GM21390 (cell line): ENCODE measurements around the gene BTBD2.

ENCODE experiments used
- ATAC-seq: cut with Tn5 transposase; IDR thresholded peaks from one replicate; pipeline ENCODE4 v1.9.1; 2021; ENCODE audit not compliant: unreplicated experiment

Gene BTBD2

DNA sequence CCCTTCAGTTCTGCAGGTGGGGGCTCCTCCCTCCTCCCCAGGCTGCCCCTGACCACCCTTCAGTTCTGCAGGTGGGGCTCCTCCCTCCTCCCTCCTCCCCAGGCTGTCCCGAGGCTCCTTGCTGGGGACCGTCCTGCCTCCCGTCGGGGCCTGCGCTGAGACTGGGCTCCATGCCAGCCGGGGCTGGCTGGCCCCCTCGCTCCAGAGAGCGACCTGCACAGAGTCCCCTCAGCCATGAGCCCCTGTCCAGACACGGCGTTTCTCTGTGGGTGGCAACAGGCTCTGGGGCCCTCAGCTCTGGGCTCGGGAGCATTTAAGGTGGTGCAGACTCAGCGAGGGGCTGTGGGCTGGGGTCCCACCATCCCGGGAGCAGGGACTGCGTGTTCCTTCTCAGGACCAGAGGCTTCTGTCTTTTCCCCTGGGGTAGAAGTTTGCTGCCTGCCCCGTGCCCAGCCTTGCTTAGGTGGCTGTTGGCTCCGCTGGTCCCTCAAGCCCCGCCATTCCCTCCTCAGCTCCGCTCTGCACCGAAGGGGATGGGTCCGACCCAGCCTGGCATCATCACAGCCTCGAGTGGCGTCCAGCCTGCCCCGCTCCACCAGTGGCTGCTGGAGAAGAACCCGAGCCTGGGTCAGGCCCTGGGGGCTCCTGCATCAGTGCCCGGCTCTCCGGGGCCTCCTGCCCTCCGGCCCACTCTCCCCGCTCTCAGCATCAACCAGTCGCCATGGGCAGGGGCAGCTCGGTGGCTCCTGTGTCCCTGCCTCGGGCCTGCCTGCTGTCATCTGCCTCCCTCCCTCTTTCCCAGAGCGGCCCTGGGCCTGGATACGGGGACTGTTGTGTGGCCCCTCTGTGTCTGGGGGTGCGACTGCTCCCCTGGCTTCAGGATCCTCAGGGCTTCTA is 47.0 kb downstream of the BTBD2 start:
- ATAC-seq: no peak

DNA sequence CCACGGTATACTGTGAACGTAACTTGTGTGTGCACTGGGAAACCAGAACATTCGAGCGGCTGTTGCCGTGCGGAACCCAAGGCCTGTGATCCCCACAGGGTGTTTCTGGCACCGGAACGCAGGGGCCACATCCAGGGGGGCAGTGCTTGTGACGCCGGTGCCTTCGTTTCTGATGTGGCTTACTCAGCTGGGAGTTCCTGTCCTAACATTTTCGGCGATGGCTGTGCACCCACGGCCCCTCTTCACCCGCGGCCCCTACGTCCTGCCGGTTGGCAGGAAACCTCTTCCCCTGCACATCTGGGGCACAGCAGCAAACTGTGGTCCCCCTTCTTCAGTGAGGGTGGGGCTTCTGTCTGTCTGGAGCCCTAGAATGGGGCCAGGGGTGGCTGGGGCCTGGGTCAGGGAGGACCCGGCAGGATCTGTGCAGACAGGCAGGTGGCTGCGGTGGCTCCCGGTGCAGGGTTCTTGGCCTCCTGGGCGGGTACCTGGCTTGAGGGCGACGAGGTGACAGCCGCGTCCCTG is 48.4 kb downstream of the BTBD2 start:
- no peak for ATAC-seq

DNA sequence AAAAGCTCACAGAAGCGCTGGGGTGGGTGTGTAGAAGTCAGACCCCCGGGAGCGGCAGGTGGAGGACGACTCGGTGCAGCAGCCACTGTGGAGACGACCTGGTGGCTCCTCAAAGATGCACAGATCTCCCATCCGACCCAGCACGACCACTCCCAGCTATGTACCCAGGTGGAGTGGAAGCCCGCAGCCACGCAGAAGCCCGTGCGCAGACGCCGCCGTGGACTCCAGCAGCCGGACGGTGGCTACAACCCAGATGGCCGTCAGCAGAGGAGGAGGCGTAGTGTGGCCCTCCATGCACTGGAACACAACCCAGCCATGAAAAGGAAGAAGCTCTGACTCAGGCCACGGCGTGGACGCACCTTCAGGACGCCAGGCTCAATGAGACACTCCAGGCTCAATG is 52.8 kb downstream of the BTBD2 start:
- ATAC-seq: no peak

DNA sequence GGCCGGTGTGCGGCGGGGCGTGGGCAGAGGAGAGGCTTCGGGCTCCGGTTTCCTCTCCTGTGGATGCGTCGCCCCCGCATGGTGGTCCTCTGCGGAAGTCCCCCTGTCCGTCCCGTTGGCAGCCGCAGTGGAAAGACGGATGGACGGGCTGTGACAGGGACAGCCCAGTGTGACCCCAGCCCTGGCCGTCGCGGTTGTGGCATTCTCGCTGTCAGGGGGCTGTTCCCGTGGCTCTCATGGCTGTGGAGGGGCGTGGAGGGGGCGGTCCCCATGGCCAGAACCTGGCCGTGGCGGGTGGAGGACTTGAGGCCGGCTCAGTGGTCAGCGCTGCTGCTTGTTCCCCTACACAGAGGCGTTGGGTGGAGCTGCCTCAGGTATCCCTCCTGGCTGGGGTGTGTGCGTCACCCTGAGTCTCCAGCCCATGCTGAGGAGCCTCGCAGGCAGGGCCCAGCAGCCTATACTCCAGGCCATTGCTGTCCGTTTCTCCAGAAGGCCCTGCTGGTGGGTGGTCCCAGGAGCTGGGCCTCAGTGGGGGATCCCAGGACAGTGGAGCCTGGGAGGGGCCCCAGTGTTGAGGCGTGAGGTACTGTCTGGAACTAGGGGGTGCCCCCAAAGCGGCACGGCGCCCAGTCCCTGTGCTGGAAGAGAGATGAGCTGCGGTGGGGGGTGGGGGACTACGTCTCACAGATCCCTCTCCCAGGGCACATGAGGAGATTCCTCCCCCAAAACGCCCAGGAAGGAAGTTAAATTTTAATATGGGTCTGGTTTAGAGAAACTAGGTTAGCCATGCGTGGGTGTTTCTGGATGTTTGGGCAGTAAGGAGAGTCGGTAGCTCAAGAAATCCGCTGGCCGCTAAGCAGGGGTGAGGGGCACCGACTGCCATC is 54.3 kb downstream of the BTBD2 start:
- no peak for ATAC-seq

DNA sequence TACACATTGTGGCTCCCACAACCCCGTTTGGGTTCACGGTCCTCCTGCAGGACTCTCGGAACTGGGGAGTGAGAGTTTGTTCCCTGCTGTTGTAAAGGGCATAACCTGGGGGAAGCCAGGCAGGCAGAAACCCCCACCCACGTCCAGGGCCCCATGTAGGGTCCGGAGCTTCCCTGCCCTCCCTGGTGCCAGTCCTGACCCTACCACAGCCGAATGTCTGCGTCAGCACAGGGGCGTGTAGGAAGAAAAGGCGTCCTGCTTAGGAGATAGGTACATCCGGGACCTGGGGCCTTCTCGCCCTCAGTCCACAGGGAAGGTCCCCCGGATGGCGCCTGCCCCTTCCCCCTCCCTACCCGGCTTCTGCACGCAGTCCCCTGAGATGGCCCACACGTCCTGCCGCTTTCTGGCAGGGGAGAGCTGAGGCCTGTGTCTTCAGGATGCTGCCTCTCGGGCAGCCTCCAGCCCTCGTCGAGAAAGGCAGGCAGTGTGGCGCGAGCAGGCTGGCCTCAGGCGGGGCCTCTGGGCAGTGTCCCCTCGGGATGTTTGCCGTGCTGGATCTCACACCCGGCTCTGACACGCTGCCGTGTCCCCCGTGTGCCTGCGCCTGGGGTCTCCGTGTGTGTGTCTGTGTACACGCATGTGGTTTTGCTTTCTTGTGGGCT is 55.5 kb downstream of the BTBD2 start:
- no peak for ATAC-seq

DNA sequence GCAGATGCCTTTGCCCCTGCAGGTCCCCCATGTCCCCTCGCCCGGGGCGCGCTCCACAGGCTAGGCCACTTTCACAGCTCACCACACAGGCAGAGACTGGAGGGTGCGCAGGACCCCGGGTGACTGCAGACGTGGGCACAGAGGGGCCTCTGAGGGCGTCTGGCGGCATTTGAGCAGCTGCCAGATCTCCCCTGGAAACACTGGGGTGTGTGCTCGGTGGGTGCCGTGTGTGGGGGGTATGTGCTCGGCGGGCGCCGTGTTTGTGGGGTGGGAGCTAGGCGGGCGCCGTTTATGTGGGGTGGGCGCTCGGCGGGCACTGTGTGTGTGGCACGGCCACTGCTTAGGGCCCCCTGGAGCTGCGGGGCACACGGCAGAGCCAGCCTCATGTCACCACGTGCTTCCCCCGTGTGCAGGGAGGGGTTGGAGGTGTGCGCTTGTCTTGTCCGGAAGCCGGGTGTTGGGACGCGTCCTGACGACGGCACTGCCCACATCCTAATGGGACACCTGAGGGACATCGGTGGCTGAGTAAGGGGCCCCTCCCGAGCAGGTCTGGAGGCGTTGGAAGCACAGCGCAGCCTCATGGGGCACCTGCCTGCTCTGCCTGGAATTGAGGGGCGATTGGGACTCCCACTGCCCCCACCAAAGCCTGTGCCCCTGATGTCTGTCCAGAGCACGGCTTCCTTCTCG is 57.8 kb downstream of the BTBD2 start:
- no peak for ATAC-seq

DNA sequence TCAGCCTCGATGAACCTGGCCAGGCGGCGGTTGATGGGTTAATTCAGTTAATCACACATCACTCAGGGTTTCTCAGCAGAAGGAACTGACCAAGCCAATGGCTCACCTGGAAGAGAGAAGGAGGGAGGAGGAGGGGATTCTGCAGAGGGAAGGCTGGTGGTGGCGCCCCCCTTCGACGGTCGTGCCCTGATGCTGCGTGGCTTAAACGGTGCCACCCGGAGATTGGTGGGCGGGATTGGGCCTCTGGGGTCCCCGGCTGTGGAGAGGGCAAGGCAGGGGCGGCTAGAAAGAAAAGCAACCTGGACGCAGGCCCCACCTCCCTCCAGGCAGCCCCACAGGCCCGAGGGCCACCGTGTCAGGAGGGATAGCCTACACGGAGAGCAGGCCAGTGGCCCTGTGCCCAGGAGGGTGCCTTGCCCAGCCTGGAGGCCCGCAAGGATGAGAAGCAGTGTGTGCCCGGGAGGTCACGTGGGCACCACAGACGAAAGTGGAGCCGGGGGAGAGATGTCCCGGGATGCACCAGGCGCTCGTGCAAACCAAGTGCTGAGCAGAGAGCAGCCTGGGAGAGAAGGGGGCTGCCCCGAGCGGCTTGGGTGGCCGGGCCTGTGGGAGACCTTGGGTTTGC is 58.5 kb downstream of the BTBD2 start:
- no peak for ATAC-seq

DNA sequence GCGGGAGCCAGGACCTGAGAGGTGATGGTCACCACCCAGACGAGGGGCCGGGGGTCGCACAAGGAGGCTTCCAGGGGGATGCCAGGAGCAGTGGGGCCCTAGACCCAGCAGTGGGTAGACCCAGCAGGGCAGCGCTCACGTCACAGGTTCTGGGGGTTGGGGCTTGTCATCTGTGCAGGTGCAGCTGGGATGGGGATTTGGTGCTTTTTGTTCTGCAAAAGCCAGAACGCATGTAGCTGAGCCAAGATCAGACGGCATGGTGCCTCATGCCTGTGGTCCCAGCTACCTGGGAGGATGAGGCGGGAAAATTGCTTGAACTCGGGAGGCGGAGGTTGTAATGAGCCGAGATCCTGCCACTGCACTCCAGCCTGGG is 59.4 kb downstream of the BTBD2 start:
- ATAC-seq: no peak

DNA sequence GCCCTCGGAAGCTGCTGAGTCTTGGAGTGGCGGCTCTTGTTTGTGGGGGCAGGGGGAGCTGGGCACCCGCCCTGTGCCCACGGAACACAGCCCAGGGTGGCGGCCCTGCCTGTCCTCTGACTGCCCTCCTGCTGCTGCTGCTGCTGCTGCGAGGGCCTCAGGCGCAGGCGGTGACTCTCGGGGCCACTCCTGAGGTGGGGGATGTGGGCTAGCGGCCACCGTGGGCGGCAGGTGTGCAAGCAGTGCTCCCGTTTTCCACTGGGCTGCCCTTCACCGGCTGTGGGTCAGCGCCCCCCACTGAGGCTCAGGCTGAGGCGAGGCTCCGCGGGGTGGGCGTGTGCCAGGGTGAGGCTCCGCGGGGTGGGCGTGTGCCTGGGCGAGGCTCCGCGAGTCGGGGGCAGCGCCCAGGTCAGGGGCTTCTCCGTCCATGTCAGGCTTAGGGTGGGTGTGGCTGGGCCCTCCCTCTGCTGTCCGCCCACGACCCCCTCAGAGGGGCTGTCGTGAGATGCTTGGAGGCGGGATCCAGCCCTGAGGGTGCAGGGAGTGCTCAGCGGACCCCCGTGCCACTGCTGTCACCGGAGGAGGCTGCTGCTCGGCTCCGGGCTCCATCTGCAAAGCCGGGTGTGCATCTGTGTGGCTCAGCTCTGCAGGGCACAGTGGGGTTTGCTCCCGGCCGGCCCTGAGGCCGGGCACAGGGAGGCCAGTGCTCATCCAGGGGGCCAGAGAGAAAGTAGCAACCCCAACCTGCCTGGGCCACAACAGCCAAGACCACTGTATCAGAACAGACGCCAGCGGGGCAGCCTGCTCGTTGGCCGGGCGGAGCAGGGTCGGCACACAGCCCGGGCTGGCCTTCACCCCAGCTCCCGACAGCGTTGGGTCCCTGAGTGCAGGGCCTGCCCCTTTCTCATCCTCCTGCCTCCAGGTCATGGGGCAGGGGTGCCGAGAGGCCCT is 60.1 kb downstream of the BTBD2 start:
- no peak for ATAC-seq

DNA sequence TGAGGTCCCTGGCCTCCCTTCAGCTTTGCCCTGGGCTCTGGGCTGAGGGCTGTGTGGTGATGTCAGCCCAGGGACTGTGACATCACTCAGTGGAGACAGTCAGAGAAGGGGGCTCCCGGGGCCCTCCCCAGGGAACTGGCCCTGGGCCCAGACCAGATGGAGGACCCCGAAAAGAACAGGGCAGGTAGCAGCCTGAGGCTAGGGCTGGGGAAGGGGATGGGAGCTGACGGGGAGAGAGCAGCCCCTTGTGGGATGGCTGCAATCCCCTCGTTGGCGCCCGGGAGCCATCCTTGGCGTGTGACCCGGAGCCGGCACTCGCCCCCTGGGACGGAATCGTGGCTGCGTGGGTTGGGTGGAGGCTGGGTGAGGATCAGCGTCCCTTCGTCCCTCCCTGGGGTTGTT is 61.0 kb downstream of the BTBD2 start:
- no peak for ATAC-seq

DNA sequence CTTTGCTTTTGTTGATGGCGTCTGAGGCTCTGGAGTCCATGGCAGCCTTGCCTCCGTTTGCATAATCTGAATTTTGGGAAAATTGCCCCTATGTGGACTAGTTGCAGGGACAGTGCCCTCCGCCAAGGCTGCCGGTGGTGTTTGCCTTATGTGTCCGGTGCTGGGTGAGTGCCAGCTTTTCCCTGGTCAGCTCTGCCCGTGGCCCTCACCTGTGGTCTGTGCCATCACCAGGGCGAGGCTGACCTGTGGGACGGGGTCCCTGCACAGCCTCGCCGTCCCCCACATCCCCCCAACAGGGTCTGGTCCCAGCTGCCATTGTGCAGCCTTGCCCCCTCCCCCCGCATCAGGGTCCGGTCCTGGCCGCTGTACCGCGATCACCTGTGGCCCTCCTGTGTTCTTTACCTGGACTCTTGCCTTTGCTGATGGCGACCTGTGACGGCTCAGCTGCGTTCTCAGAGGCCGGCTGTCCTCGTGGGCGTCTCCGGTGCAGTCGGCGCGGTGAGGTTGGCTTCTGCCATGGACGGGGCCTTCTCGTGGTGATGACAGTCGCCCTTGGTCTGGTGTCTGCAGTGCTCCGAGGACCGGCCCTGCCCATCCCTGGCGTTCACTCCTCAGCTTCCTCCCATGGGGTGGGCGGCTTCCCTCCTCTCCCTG is 61.9 kb downstream of the BTBD2 start:
- ATAC-seq: no peak

DNA sequence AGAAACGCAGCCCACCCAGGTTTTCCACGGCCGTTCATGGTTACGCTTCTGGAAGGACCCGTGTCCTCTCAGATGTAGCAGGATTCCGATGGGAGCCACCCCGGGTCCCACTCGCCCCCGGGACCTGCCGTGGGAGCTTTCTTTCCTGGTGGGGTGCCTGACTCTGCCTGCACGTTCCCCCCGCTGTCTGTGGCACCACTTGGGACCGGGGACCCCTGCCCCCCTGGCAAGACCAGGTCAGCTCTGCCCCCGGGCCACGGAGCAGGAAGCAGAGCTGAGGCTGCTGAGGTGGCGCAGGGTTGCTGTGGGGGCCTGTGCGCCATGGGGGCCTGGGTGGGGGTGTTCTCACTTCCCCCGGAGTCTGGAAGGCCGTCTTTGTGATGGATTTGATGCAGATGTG is 62.5 kb downstream of the BTBD2 start:
- ATAC-seq: no peak

DNA sequence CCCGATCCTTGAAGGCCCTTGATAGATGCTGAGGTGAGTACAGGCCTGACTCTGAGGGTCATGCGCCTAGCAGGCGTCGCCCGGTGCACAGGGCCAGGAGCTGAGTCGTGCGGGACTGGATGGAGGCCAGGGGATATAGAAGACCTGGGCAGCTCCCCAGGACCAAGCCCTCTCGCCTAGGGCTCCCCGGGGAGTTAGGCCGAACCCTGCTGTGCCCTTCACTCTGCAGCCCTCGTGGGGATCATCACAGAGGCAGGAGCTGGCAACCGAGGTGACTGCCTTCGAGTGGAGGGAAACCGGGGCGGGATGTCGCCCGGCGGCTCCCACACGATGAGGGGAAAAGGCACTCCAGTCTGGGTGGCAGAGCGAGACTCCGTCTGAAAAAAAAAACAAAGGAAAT is 62.9 kb downstream of the BTBD2 start:
- ATAC-seq: no peak

DNA sequence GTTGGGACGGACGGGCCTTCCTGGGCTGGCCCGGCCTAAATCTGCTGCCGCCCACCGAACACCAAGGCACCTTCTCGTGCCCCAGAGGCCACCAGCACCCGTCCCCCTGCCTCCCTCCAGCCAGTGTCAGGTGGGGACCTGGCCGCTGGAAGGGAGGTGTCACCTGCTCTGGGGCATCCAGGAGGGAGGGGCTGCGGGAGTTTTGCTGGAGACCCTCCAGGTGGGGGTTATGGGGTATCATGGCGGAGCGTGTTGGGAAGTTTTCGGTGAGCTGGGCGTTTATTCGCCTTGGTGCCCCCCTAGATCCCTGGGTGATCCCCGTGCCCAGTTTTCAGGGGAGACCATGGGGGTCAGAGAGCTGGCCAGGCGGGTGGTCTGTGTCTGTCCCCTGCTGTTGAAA is 64.9 kb downstream of the BTBD2 start:
- ATAC-seq: no peak

DNA sequence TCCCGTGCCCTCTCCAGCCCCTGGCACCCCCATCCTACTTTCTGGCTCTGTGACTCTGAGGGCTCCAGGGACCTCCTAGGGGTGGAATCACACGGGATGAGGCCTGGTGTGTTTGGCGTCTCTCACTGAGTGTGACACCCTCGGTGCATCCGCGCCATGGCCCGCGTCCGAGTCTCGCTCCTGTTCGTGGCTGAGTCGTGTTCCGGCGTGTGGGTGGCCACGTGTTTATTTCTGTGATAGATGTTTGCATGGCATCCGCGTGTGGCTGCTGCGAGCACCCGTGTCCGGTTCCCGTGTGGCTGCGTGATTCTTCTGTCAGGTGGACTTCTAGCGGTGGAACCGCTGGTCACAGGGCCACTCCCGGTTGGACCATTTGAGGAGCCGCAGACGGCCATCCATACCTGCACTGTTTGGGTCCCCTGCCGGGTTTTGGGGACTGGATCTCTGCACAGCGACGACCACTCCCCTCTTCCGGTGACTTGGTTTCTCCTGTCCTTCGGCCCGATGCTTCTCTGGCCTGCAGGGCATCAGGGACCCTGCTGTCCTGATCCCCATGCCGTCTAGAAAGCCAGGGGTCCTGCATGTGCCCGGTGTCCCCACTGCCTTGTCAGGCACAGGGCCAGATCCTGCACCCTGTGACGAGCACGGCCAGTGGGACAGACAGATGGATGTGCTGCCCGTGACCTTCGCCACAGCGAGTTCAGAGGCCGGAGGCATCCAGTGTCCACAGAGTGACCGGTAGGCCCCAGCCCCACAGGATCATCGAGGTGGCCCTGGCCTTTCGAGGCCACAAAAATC is 66.0 kb downstream of the BTBD2 start:
- ATAC-seq: no peak

DNA sequence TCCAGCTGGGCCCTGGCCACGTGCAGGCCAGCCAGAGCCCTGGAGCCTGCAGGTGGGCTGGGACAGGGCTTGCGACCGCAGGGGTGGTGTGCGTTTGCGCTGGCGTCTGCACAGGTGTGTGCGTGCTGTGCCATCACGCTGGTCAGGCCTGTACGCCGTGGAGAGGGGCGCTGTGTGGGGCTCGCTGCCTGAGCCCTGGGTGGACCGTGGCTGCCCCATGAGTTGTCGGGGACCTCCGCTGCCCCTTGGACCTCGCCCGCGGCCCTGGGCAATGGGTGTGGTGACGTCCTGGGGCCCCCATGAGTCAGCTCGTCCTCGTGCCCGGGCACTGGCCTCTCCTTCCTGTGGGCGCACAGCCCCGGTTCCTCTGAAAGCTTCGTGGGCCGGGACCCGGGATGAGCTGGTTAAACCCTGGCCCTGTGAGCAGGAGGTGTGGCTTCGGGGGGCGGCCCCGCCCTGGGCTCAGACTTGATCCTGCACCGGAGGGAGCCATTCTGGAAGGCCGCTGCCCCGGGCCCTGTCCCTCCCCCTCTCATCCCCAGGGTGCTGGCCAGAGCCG is 67.8 kb downstream of the BTBD2 start:
- no peak for ATAC-seq

DNA sequence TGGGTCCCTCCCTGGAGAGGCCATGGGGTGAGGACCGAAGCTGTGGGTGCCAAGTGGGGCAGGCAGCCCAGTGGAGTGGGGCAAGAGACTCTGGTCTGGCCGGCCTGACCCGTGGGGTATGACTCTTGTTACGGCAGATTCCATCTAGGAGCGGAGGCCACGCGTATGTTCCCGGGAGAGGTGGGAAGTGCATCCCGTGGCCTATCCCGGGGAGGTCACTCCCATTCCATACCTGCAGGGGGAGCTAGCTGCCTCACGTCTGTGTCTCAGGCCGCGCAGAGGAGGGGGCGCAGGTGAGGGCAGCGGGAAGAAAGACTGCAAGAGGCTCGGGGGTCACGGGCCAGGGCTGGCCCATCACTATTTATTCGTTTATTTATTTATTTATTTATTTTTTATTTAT is 69.6 kb downstream of the BTBD2 start:
- ATAC-seq: no peak
